ENCODE data around the gene C19orf85. TPM values are rescaled to one million over a fixed set of nuclear protein-coding genes. Genes with fewer than 3 reads are reported as not detected.
"Not testable (repeated sequence)": the region's sequence is repeated elsewhere in the genome, so short reads cannot be mapped to it uniquely, and the experiment has no call there.

C19orf85 gene
- total RNA-seq, 1 donor from 2014 or later, result not detected

DNA sequence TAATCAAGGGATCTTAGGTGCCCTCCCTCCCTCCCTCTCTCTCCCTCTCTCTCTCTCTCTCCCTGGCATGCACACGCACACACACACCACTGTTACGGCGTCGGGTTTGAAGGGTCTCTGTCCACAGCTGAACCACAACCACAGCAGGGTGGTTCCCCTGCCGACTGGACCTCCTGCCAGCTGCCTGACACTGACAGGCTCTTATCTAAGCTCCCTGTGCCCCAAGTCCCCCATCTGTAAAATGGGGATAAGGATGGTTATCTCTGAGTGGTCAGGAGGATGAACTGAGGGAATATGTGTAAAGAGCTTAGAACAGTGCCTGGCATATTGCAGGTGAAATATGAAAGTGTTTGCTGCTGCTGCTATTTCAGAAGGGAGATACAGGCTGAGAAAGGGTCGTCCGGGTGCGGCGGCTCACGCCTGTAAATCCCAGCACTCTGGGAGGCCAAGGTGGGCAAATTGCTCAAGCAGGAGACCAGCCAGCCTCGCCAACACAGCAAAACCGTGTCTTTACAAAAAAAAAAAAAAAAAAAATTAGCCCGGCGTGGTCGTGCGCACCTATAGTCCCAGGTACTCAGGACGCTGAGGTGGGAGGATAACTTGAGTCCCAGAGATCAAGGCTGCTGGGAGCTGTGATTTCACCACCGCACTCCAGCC is 20.6 kb downstream of the C19orf85 start:
- intact Hi-C loops (cut with micrococcal nuclease), result no loop called here

DNA sequence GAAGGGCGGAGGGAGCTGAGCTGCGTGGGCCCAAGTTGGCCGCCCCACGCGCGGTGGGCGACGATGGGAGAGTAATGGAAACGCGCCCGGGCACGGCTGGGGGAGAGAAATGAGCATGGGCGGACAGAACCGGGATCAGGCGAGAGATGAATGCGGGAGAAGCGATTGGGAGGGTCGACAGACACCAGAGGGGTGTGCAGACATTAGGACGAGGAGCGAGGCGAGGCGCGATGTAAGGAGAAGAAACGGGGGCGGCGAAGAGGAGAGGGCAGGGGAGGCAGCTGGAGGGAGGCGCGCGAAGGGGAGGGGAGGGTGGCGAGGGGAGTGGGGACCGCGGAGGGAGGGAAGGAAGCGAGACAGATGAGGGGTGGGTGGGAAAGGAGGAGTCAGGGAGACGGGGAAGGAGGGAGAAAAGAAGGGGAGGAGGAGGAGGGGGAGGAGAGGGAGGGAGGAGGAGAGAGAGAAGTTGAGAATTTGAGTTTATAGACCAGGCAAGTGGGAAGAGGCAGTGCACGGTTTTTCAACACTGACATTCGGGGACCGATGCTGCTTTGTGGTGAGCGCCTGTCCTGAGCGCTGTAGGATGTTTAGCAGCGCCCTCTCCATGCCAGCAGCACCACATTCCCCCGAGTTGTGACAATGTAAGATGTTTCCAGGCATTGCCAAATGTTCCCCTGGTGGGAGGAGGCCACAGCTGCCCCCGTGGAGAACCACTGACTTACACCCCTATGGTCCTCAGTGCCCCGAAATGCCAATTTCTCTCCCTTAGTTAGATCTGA is 21.3 kb downstream of the C19orf85 start, which contains the start of gene SHISA7:
SHISA7 (minus strand) TSS at position 256 of the 779 bp plus-strand sequence. CDS start 437 bp downstream, outside the sequence.
- intact Hi-C loops (cut with micrococcal nuclease), result no loop called here

DNA sequence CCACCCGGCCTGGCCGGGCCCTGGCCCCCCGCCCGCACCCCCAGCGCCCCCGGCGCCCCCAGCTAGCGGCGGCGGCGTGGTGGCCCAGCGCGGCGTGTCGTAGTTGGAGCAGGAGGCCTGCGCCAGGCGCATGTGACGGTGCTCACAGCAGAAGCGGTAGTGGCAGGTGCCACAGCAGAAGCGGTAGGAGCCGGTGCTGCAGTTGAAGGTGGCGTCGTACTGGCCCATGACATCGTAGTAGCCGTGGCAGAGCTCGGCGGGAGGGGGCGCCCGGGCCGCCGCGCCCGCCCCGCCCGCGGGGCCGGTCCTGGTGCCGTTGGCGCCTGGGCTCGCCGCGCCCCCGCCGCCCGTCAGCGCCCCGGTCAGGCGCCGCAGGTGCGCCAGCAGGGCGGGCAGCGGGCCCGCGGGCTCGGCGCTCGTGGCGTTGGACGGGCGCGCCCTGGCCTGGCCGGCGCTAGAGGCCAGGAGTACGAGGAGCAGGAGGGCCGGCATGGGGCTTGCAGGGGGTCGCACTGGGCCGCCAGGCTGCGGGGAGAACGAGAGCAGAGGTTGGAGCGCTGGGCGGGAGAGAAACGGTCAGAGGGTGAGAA is 22.1 kb downstream of the C19orf85 start:
- intact Hi-C loops (cut with micrococcal nuclease), result no loop called here

DNA sequence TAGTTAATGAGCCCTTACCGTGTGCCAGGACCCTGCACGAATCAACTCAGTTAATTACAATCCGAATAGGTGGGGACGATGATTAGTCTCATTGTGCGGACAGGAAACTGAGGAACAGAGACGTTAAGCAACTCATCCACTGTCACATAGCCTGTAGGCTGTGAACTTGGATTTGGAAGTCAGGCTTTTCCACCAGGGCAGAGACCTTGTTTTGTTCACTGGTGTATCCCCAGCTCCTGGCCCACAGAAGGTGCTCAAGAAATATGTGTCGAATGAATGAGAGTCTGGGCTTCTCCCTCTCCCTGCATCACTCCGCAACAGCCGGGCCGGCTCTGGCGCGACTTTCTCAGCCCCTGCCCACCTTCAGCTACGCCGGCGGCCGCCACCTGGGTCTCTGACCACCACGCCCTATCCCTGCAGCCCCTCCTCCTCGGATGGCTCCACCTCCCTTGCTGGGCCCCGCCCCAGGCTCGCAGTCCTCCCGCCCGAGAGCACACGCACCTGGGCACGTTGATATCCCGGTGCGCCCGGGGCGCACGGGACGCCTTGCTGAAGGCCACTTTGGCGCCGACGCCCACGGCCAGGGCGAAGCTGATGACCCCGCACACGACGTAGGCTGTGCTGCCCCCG is 22.7 kb downstream of the C19orf85 start:
- intact Hi-C loops (cut with micrococcal nuclease), result no loop called here

DNA sequence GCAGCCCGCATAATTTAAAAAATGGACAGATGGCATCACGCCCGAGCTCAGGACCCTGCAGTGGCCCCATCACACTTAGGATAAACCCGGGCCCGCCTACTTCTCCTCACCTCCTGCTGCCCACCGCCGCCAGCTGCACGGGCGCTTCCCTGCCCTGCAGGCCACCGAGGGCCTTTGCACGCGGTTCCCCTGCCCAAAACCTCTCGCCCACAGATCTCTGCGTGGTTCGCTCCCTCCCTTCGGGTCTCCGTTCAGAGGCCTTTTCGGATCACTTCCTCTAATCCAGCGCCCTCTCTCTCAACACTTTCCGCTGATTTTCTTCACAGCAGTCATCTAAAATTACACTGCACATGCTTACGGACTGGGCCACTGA is 23.2 kb downstream of the C19orf85 start:
- intact Hi-C loops (cut with micrococcal nuclease), result no loop called here

DNA sequence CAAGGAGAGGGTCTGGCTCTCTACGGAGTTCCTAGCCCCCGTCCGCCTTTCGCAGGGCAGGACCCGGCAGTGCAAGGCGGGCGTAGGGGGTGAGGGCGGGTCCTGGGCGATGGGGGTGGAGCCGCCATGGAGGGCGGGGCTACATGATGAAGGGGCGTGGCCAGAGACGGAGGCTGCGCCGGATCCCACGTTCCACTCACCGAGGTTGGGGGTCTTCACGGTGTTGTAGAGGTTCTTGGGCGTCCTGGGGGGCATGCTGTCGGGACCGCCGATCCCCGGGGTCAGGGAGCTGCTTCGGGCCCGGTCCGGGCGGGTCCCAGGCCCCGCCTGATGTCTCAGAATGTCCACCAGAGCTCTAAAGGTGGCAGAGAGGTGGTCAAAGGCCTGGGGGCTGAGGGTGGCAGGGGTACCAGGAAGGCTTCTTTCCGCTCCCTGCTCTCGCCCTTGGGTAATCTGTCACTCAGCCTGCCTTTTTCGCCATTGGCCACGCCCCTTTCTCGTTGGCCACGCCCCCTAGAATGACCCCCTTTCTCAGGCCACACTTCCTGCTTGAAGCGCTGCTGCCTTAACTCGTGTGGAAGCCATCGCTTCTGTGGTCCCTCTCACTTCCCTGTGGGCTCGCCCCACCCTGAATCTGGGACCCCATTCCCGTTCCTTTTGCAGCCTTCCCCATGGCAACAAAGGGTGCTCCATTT is 24.0 kb downstream of the C19orf85 start:
- intact Hi-C loops (cut with micrococcal nuclease), result no loop called here

DNA sequence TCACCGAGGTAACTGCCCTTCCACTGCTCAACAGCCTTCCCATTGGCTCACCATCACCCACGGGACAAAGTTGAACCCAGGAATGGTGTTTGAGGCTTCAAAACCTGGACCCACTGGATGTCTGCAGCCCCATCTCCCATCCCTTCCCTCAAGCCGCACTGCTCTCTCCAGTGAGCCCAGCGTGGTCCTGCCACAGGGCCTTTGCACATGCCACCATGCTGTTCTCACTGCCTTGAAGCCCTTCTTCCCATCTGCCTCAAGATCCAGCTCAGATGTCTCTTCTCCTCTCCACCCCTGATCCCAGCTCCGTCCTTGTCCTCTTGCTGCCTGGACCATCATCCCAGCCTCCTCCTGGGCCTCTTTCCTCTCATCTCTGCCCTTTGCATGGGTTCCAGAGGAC is 25.5 kb downstream of the C19orf85 start:
- intact Hi-C loops (cut with micrococcal nuclease), result no loop called here

DNA sequence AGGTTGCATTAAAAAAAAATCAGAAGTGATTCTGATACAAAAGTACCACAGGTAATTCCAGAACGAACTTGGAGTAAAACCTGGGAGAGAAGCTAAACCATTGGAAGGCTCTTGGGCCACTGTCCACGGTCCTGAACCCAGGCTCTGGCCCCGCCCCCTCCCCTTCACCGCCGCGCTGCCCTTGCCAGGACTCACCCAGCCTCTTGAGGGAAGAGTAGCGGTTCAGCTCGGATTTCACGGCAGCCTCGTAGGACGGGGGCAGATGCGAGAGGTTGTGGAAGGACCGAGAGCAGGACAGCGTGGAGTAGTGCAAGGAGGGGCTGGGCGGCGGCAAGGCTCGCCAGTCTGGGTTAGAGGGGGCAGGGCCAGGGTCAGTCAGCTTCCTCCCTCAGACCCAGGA is 27.1 kb downstream of the C19orf85 start:
- intact Hi-C loops (cut with micrococcal nuclease), result no loop called here

DNA sequence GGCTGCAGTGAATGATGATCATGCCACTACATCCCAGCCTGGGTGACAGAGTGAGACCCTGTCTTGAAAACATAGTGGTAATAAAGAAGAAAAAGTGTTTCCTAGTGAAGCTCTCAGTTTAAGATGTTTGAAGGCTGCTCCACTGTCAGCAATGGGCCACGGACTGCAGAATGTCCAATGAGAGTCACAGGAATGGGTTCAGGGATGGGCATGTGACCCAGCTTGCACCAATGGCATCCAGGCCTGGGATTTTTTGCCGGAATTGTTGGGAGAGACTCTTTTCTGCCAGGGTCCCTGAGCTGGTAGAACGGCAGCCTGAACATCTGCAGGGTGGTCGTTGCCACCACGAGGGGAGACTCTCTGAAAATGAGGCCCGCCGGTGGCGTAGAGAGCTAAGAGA is 27.7 kb downstream of the C19orf85 start:
- intact Hi-C loops (cut with micrococcal nuclease), result no loop called here

DNA sequence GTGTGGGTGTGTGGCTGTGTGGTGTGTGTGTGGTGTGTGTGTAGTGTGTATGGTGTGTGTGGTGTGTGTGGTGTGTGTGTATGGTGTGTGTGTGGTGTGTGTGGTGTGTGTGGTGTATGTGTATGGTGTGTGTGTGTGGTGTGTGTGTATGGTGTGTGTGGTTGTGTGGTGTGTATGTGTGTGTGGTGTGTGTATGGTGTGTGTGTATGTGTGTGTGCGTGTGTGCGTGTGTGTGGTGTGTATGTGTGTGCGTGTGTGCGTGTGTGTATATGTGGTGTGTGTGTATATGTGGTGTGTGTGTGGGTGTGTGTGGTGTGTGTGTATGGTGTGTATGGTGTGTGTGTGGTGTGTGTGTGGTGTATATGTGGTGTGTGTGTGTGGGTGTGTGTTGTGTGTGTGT is 29.5 kb downstream of the C19orf85 start:
- intact Hi-C loops (cut with micrococcal nuclease), result no loop called here

DNA sequence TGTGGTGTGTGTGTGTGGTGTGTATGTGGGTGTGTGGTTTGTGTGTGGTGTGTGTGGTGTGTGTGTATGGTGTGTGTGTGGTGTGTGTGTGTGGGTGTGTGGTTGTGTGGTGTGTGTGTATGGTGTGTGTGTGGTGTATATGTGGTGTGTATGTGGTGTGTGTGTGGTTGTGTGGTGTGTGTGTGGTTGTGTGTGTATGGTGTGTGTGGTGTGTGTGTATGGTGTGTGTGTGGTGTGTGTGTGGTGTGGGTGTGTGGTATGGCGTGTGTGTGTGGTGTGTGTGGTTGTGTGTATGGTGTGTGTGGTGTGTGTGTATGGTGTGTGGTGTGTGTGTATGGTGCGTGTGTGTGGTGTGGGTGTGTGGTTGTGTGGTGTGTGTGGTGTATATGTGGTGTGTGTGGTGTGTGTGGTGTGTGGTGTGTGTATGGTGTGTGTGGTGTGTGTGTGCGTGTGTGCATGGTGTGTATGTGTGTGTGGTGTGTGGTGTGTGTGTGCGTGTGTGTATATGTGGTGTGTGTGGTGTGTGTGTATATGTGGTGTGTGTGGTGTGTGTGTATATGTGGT is 30.1 kb downstream of the C19orf85 start:
- intact Hi-C loops (cut with micrococcal nuclease), result no loop called here

DNA sequence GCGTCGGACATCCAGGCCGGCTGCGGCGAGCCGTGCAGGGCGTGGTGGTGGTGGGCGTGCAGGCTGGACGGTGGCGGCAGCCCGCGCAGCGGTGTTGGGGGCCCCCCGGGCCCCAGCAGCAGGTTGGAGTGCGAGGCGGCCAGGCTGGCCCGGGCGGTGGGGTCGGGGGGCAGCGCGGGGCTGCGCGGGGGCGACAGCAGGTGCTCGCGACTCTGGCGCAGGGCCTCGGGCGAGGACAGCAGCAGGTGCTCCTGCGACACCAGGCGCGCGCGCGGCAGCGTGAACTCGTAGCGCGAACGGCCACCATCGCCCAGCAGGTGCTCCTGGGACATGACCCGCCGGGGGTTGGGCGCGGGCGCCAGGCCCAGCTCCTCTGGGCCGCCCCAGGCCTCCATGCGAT is 31.3 kb downstream of the C19orf85 start:
- intact Hi-C loops (cut with micrococcal nuclease), result no loop called here

DNA sequence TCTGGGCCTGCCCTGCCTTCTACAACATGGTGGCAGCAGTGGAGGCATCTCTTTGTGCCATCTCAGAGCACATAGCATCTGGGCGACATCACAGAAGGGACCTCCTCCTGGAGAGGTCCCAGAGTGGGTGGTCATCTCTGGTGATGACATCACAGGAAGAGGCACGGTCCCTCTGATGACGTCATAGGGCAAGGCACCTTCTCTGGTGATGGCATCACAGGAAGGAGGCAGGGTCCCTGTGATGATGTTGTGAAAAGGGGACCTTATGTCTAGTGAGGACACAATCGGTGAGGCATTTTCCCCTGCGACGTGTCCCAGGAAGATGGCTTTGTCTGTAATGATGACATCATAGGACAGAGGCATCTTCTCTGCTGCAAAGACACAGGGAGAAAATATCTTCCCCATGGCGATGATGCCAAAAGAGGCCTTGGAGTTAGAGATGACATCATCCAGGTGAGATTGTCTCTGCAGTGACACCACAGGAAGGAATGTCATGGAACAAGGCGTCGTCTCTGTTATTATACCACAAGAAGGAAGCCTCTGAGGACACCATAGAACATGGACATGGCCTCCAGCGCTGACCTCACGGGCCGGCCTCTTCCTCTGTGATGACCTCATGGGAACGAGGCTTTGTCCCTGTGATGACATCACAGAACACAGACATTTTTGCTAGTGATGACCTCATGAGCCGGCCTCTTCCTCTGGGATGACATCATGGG is 32.2 kb downstream of the C19orf85 start:
- intact Hi-C loops (cut with micrococcal nuclease), result no loop called here

DNA sequence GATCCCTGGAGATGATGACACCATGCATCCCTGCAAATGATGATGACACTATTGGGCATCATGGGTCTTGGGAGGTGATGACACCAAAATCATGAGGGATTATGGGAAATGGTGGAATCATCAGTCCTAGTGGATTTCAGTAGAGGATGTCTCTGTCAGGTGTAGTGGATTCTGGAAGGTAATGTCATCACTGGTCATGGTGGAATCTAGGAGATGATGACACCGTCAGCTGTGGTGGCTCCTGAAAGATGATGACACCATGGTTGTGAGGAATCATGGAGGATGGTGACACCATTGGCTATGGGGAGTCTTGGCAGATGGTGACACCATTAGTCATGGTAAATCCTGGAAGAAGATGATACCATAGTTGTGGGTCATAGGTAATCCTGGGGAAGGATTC is 33.4 kb downstream of the C19orf85 start:
- intact Hi-C loops (cut with micrococcal nuclease), result no loop called here

DNA sequence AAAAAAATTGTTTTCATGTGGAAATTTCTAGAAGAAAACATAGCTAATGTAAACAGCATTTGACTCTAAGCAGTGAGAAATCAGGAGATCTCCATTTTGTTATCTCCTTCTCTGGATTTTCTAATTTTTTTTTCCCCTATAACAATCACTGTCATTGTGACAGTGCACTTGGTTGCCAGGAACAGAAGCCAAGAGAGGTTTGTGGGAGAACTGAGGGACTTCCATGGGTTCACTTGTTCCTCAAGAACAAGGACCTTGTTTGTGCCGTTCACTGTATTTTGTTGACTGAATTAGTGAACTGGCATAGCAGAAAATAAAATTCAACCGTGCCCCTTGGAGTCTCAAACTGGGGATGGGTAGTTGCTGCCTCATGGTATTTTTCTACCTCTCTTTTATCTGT is 38.5 kb downstream of the C19orf85 start:
- intact Hi-C loops (cut with micrococcal nuclease), result no loop called here

DNA sequence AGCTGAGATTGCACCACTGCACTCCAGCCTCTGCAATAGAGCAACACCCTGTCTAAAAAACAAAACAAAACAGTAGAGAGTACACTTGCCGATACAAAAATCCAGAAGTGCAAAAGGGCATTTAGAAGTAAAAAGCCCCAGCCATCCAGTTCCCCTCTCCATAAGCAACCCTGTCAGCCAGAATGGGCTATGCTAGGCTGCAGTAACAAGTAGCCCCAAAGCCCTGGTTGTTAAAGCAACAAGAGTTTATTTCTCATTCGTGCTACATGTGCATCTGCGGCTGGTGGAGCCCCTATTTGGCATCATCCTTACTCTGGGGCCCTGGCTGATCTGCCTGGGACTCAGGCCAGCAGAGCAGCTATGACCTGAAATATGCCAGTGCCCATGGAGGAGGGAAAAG is 40.0 kb downstream of the C19orf85 start:
- intact Hi-C loops (cut with micrococcal nuclease), result no loop called here

DNA sequence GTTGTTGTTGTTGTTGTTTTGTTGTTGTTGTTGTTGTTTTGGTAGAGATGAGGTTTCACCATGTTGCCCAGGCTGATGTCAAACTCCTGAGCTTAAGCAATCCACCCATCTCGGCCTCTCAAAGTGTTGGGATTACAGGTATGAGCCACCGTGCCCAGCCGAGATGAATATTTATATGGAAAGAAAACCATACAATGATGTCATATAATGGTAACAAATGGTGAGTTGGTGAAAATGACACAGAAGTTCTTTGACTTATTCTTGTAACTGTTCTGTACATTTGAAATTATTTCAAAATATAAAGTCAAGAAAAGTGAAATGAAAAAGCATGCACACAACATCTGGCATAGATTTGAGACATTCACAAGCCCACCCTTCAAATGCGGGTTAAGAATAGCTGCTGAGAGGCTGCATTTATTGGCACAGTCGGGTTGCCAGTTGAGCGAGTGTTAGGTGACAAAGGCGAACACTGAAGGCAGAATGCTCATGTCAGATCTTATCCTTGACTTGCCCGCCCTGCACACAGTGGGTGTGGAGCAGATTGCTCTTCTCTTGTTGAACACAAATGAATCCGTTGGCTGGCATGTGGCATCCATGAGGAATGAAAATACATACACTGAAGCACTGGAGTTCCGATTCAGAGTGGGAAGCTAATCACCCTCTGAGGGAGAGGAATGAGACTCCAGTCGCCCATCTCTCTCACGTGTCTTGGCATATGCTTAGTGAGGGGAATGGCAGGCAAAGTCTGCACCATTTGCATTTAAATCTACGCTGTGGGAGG is 41.1 kb downstream of the C19orf85 start:
- intact Hi-C loops (cut with micrococcal nuclease), result no loop called here

DNA sequence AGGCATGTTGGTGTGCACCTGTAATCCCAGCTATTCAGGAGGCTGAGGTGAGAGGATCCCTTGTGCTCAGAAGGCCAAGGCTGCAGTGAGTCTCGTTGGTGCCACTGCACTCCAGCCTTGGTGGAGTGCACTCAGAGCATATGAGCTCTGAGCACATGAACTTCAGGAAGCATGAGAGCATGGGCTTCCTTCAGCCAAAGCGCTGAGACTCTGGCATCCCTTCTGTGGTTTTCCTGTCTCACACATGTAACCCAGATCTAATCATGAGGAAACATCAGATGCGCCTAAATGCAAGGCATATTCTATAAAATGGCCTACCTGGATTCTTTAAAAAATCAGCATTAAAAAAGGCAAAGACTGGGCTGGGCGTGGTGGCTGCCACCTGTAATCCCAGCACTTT is 43.3 kb downstream of the C19orf85 start:
- intact Hi-C loops (cut with micrococcal nuclease), result not testable (repeated sequence)

DNA sequence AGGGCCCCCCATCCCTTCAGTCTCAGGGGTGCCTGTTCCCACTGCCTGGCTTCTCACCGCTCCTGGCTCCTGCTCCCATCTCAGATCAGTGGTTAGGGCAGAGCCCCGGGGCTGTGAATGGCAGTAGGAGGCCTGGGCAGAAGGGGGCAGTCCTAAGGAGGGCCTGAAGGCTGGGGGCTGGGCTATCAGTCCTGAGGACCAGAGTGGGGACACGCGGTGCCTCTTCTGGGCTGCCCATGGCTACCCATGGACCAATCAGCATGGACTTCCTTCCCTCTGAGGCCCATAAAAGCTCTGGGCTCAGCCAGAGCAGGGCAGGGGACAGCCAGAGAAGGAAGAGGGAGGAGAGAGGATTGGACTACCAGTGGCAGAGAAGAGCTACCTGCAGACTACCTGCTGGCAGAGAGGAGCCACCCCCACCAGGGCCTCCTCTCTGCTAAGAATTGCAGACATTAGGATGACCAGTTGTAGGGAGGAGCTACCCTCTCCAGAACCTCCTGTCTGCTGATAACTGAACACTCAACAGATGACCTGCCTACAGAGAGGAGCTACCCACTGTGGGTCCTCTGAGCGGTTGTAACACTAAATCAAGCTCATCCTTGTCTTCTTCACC is 44.8 kb downstream of the C19orf85 start:
- intact Hi-C loops (cut with micrococcal nuclease), result no loop called here
